Prostate gland (tissue), 2 donors: ENCODE measurements around the gene GALNT8.

Experiments used
- POLR2A ChIP-seq: fragments of 450-650 bp; IDR thresholded peaks from one replicate; pipeline ENCODE4 v1.6.1; 2016; ENCODE audit warnings: antibody characterized with exemption, mild to moderate bottlenecking
- TF ChIP-seq, protein P1 (sequence below), 4 experiments: fragments of 200-600 bp in 2 of 4; fragments of 450-650 bp in 2 of 4; sonication (generic) in 2 of 4; IDR thresholded peaks; 1 replicate in 3 of 4; 2 replicates in 1 of 4; pipeline ENCODE4 v1.5.1; 2016 to 2019; ENCODE audit warnings: antibody characterized with exemption in 4 of 4, mild to moderate bottlenecking in 2 of 4, moderate library complexity in 2 of 4

DNA sequence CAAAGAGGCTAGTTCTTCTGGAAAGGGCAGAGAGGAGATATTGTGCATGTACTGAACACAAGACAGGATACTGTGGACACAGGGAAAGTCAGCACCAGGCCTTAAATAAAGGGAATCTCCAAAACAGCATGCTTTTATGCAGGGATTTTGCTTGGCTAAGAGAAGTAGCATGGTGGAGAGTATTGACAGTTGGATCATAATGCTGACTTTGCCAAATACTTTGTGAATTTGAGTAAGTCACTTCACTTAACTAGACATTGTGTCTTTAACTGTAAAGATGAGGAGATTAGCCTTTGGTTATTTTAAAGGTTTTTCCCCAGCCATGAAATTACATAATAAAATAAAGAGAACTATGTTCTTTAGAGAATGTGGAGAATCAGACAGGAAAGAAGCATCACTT lies 24.5 kb downstream of the GALNT8 start:
- TF ChIP-seq, protein P1, sequence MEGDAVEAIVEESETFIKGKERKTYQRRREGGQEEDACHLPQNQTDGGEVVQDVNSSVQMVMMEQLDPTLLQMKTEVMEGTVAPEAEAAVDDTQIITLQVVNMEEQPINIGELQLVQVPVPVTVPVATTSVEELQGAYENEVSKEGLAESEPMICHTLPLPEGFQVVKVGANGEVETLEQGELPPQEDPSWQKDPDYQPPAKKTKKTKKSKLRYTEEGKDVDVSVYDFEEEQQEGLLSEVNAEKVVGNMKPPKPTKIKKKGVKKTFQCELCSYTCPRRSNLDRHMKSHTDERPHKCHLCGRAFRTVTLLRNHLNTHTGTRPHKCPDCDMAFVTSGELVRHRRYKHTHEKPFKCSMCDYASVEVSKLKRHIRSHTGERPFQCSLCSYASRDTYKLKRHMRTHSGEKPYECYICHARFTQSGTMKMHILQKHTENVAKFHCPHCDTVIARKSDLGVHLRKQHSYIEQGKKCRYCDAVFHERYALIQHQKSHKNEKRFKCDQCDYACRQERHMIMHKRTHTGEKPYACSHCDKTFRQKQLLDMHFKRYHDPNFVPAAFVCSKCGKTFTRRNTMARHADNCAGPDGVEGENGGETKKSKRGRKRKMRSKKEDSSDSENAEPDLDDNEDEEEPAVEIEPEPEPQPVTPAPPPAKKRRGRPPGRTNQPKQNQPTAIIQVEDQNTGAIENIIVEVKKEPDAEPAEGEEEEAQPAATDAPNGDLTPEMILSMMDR (IDR thresholded peaks at IDR 0.05) = no peak
- TF ChIP-seq POLR2A = no peak
